PC-3 (cell line): ENCODE results near the gene CA6. TPM values are rescaled to one million over a fixed set of nuclear protein-coding genes. Genes with fewer than 3 reads are reported as not detected.
"Not testable (repeated sequence)": the region's sequence is repeated elsewhere in the genome, so short reads cannot be mapped to it uniquely, and the experiment has no call there.

Experiments
- ATAC-seq: fragments of 200-7000 bp; cut with Tn5 transposase; 2 replicates; pipeline ENCODE4 v1.9.1; 2020; ENCODE audit warnings: mild to moderate bottlenecking, moderate library complexity
- BruUV-seq: library from RNA; stranded (reverse); fragments of 400-500 nt; replicated peaks from 2 replicates; lab custom pipeline; 2021; lab: Mats Ljungman, UMichigan
- CTCF ChIA-PET: fragments of 300-600 bp; sonication (Branson Sonifier 250); formaldehyde crosslinking; loops from one replicate; lab custom pipeline; 2022; ENCODE audit warnings: antibody characterized with exemption; lab: Charles Lee
- POLR2A ChIA-PET: fragments of 300-600 bp; sonication (Branson Sonifier 250); formaldehyde crosslinking; loops from one replicate; lab custom pipeline; 2022; ENCODE audit warnings: antibody characterized with exemption; ENCODE audit not compliant: unreplicated experiment; lab: Charles Lee
- DNase-seq: peaks from one replicate; pipeline ENCODE4 v3.0.0-alpha.2; 2015
- H2AFZ ChIP-seq: fragments of 300-600 bp; sonication (generic); 2 replicates; pipeline ENCODE4 v1.6.0; 2016; ENCODE audit warnings: antibody characterized with exemption, low read length
- H3F3A ChIP-seq: fragments of 300-600 bp; sonication (generic); one replicate; pipeline ENCODE4 v1.6.0; 2017; ENCODE audit warnings: antibody characterized with exemption, low read length, control low read depth, mild to moderate bottlenecking; ENCODE audit not compliant: unreplicated experiment
- H3K27ac ChIP-seq: fragments of 300-600 bp; sonication (generic); 2 replicates; pipeline ENCODE4 v1.5.1; 2016; ENCODE audit warnings: mild to moderate bottlenecking, low read length
- H3K27me3 ChIP-seq: fragments of 300-600 bp; sonication (generic); 2 replicates; pipeline ENCODE4 v1.6.1; 2016; ENCODE audit warnings: low read length, mixed read lengths
- H3K36me3 ChIP-seq: fragments of 300-600 bp; sonication (generic); 2 replicates; pipeline ENCODE4 v1.6.1; 2016; ENCODE audit warnings: low read depth, mixed run types, low read length, mixed read lengths
- H3K4me1 ChIP-seq: fragments of 300-600 bp; sonication (generic); 2 replicates; pipeline ENCODE4 v1.5.1; 2016; ENCODE audit warnings: low read length; ENCODE audit not compliant: insufficient read depth
- H3K4me2 ChIP-seq: fragments of 300-600 bp; sonication (generic); 2 replicates; pipeline ENCODE4 v1.6.0; 2016; ENCODE audit warnings: low read length
- H3K4me3 ChIP-seq: fragments of 300-600 bp; sonication (generic); 2 replicates; pipeline ENCODE4 v1.5.1; 2016; ENCODE audit warnings: mild to moderate bottlenecking, low read length, mixed read lengths
- H3K79me2 ChIP-seq: fragments of 300-600 bp; sonication (generic); 2 replicates; pipeline ENCODE4 v1.6.1; 2017; ENCODE audit warnings: low read length, mixed read lengths
- H3K9ac ChIP-seq: fragments of 300-600 bp; sonication (generic); 2 replicates; pipeline ENCODE4 v1.6.0; 2016; ENCODE audit warnings: mild to moderate bottlenecking, low read length
- H3K9me2 ChIP-seq: fragments of 300-600 bp; sonication (generic); replicated peaks from 2 replicates; pipeline ENCODE4 v1.6.1; 2016; ENCODE audit warnings: mixed run types, low read length, mixed read lengths
- H3K9me3 ChIP-seq: fragments of 300-600 bp; sonication (generic); 2 replicates; pipeline ENCODE4 v1.6.1; 2016; ENCODE audit warnings: low read length, mixed read lengths
- H4K20me1 ChIP-seq: fragments of 300-600 bp; sonication (generic); 2 replicates; pipeline ENCODE4 v1.6.1; 2016; ENCODE audit warnings: low read length, mixed read lengths
- EZH2 ChIP-seq: fragments of 300-600 bp; sonication (generic); IDR thresholded peaks from one replicate; pipeline ENCODE4 v1.6.1; 2017; ENCODE audit warnings: antibody characterized with exemption, mild to moderate bottlenecking, low read length; ENCODE audit not compliant: unreplicated experiment
- EZH2phosphoT487 ChIP-seq: fragments of 300-600 bp; sonication (generic); IDR thresholded peaks from 2 replicates; pipeline ENCODE4 v1.6.1; 2018; ENCODE audit warnings: mild to moderate bottlenecking, antibody characterized with exemption, low read length, borderline replicate concordance
- intact Hi-C: fragments of 100-400 bp; cut with micrococcal nuclease; formaldehyde crosslinking; loops from 2 replicates; pipeline ENCODE4 v1.9.0; 2023
- total RNA-seq: library from RNA; depleted of rRNA; stranded (reverse); fragments of >200 nt; gene quantifications from 2 replicates; pipeline ENCODE4 v1.2.3, GENCODE V29; 2014; rRNA removed
- TF ChIP-seq, protein P1 (sequence below): fragments of 300-600 bp; sonication (generic); conservative IDR thresholded peaks from 2 replicates; pipeline ENCODE4 v1.5.1; 2017; ENCODE audit warnings: antibody characterized with exemption, low read depth, mild to moderate bottlenecking, low read length

The CA6 gene
- total RNA-seq, 1 experiment from 2014 or later: 0.18 TPM

DNA sequence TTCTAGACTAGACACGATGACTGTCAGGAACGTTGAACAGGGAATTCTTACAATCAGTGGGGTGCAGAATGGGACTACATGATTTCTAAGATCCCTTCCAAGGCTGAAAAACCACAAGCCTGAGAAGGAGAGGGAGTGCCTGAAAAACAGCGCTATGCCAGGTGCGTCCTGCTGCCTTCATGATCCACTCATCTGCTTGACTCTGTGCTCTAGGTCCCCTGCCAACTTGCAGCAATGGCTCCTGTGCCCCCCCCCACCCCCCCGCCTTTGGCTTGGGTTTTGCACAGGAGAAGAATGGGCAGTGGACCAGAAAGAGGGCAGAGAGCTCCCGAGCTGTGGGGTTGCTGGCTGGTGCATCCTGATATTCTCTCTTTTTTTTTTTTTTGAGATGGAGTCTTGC is 74.6 kb downstream of the CA6 start:
- CTCF ChIA-PET: no interaction called here
- intact Hi-C loops: loop anchor here (5.0 kb wide), 1 partner anchor 82 kb away; no protein-coding TSS in a partner anchor
- Histone ChIP-seq H4K20me1 (no peaks in the 10 kb centered on the region), H3K4me2 (no peak overlapping the region), H3K79me2 (no peaks in the 10 kb centered on the region), H3K27ac (no peak overlapping the region), H3K9me2 (no peaks in the 10 kb centered on the region), H3K4me1 (no peaks in the 10 kb centered on the region), H3K9me3 (no peaks in the 10 kb centered on the region), H3F3A (no peaks in the 10 kb centered on the region), H3K4me3 (no peak overlapping the region), H2AFZ (no peak overlapping the region), H3K9ac (no peak overlapping the region), H3K36me3 (no peaks in the 10 kb centered on the region), H3K27me3 (no peaks in the 10 kb centered on the region)
- POLR2A ChIA-PET: no interaction called here
- ATAC-seq (no peak), DNase-seq (no peak)
- TF ChIP-seq EZH2phosphoT487: no peak
- TF ChIP-seq, protein P1, sequence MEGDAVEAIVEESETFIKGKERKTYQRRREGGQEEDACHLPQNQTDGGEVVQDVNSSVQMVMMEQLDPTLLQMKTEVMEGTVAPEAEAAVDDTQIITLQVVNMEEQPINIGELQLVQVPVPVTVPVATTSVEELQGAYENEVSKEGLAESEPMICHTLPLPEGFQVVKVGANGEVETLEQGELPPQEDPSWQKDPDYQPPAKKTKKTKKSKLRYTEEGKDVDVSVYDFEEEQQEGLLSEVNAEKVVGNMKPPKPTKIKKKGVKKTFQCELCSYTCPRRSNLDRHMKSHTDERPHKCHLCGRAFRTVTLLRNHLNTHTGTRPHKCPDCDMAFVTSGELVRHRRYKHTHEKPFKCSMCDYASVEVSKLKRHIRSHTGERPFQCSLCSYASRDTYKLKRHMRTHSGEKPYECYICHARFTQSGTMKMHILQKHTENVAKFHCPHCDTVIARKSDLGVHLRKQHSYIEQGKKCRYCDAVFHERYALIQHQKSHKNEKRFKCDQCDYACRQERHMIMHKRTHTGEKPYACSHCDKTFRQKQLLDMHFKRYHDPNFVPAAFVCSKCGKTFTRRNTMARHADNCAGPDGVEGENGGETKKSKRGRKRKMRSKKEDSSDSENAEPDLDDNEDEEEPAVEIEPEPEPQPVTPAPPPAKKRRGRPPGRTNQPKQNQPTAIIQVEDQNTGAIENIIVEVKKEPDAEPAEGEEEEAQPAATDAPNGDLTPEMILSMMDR: no peak
- no peak for TF ChIP-seq EZH2
- no TSS peak for BruUV-seq

DNA sequence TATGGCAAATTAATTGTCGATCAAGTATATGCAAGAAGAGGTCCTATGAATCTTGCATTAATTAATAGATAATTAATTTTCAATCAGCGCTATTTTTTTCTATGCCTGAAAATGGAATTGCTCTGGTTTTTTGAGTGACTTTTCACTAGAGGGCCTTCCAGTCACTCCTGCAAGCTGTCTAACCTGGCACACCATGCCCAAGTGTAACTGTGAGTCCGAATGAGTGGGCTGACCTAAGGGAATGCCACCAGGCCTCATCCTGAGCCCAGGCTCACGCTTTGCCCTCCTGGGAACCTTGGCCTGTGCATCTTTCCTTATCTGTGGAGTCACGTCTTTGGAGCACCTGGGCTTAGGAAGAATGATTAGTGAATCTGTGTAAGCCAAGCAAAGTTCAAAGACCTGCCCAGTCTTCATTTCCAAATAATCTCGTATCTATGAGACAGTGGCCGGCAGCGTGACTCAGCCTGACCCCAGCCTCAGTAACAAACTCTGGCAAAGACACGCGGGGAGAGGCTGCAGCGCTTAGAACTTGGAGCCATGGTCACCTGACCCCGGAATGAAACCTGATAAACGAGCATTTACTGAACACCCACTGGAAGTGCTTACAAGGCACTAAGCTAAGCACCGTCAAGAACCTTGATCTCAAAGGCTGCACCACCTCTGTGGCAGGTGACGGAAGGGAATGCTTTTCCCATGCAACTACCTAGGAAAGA is 76.5 kb downstream of the CA6 start:
- H3K27ac ChIP-seq, H3K4me2 ChIP-seq, POLR2A ChIA-PET, H3K9me2 ChIP-seq, H3K79me2 ChIP-seq, H4K20me1 ChIP-seq, ATAC-seq, H3K9ac ChIP-seq, H3F3A ChIP-seq, H3K27me3 ChIP-seq, H3K36me3 ChIP-seq, H2AFZ ChIP-seq, H3K4me1 ChIP-seq, DNase-seq, BruUV-seq, H3K9me3 ChIP-seq, H3K4me3 ChIP-seq: not testable (repeated sequence)
- CTCF ChIA-PET: interaction anchor here (0.7 kb wide), 1 partner anchor 100 kb away, joined by 3 read pairs; no protein-coding TSS in a partner anchor
- intact Hi-C loops: loop anchor here (5.0 kb wide), 1 partner anchor 80 kb away; no protein-coding TSS in a partner anchor

DNA sequence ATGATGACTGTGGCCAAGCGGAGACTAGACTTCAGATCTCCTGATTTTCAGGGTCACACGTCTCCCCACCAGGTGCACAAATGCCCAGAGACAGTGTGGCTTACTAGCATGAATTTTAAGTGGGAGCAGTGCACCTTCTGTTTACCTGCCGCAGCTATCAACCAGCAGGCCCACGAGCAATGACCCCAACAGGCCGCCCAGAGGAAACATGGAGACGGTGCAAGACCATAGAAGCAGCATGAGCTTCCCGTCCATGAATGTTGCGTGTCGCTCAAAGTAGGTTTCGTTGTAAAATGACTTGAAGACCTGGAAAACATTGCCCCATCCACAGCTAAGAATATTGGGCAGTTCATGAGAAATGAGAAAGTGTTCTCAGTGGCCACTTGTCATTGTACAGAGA is 77.1 kb downstream of the CA6 start:
- intact Hi-C loops: loop anchor here (5.0 kb wide), 1 partner anchor 80 kb away; no protein-coding TSS in a partner anchor
- H3K36me3 ChIP-seq: no peaks in the 10 kb centered on the region
- no peak overlapping the region for H3K27ac ChIP-seq
- POLR2A ChIA-PET: no interaction called here
- TF ChIP-seq, protein P1: no peak
- TF ChIP-seq EZH2phosphoT487 (no peak), EZH2 (no peak)
- H2AFZ ChIP-seq: no peak overlapping the region
- no peak overlapping the region for H3K4me2 ChIP-seq
- H3K9ac ChIP-seq: no peak overlapping the region
- H4K20me1 ChIP-seq: no peaks in the 10 kb centered on the region
- no peaks in the 10 kb centered on the region for H3K27me3 ChIP-seq
- H3K4me3 ChIP-seq: no peak overlapping the region
- no peaks in the 10 kb centered on the region for H3K4me1 ChIP-seq
- no TSS peak for BruUV-seq
- DNase-seq: no peak
- H3F3A ChIP-seq: no peaks in the 10 kb centered on the region
- CTCF ChIA-PET: no interaction called here
- H3K9me2 ChIP-seq: no peaks in the 10 kb centered on the region
- H3K9me3 ChIP-seq: no peaks in the 10 kb centered on the region
- ATAC-seq: no peak
- H3K79me2 ChIP-seq: no peaks in the 10 kb centered on the region

Other genes with a start within 250 kb of the CA6 start
- 24.2 and 45.2 TPM in 2 replicates for gene RERE, start 128.2 kb upstream of the CA6 start, total RNA-seq
- gene ENO1, start 67.2 kb upstream of the CA6 start, total RNA-seq: 3,669 and 3,712 TPM in 2 replicates
- not detected in 2 replicates for gene SLC2A7, start 80.6 kb downstream of the CA6 start, total RNA-seq
- not detected in 2 replicates for gene SLC2A5, start 123.8 kb downstream of the CA6 start, total RNA-seq
- 7.3 and 7.9 TPM in 2 replicates for gene GPR157, start 183.2 kb downstream of the CA6 start, total RNA-seq